ENCODE results near the gene MADD. TPM values are rescaled to one million over a fixed set of nuclear protein-coding genes. Genes with fewer than 3 reads are reported as not detected.

The MADD gene
- total RNA-seq, 1 experiment from 2014 or later: 132 TPM

DNA sequence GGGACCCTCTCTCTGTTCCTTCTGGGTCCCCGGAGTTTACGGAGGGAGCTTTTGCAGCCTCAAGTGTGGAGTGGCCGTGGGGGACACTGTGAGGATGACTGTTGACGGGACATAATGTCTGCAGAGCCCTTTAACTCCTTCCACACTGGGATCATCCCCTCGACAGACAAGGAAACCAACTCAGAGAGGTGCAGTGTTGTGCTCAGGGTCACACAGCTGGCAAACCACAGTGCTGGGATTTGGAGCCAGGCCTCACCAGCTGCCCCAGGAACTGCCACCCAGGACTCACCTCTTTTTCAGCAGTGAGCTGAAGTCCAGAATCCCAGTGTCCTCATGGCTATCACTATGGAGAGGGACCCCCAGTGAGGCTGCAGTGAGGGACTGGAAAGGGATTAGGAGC, 77.2 kb downstream of the MADD start:
- POLR2A ChIA-PET (ENCODE audit: low non-redundant PET): no interaction called here
- intact Hi-C loops (cut with micrococcal nuclease; ENCODE audit: unreplicated experiment): no loop called here
- H3K4me3 ChIP-seq (ENCODE audit: low read depth, low read length, poor library complexity, severe bottlenecking): no peak overlapping the region
- H3K27me3 ChIP-seq (replicated peaks; ENCODE audit: insufficient read depth, low read depth, low read length, poor library complexity): no peaks in the 10 kb centered on the region
- H3K4me1 ChIP-seq (ENCODE audit: insufficient read depth, low read length, poor library complexity, severe bottlenecking): no peaks in the 10 kb centered on the region
- H3K9me3 ChIP-seq (ENCODE audit: low read depth, low read length, poor library complexity, severe bottlenecking): no peaks in the 10 kb centered on the region
- H3K36me3 ChIP-seq (ENCODE audit: insufficient read depth, low read length, poor library complexity, severe bottlenecking): no peaks in the 10 kb centered on the region
- DNase-seq (ENCODE audit: low spot score): no peak
- BruUV-seq (replicated peaks): no TSS peak
- no peak overlapping the region for H3K27ac ChIP-seq (ENCODE audit: low read depth, low read length, poor library complexity, severe bottlenecking)
- CTCF ChIA-PET: no interaction called here
- TF ChIP-seq EZH2 (IDR thresholded peaks at IDR 0.05; ENCODE audit: borderline replicate concordance, low read depth, low read length, poor library complexity, severe bottlenecking): no peak
- TF ChIP-seq, protein P1, sequence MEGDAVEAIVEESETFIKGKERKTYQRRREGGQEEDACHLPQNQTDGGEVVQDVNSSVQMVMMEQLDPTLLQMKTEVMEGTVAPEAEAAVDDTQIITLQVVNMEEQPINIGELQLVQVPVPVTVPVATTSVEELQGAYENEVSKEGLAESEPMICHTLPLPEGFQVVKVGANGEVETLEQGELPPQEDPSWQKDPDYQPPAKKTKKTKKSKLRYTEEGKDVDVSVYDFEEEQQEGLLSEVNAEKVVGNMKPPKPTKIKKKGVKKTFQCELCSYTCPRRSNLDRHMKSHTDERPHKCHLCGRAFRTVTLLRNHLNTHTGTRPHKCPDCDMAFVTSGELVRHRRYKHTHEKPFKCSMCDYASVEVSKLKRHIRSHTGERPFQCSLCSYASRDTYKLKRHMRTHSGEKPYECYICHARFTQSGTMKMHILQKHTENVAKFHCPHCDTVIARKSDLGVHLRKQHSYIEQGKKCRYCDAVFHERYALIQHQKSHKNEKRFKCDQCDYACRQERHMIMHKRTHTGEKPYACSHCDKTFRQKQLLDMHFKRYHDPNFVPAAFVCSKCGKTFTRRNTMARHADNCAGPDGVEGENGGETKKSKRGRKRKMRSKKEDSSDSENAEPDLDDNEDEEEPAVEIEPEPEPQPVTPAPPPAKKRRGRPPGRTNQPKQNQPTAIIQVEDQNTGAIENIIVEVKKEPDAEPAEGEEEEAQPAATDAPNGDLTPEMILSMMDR (conservative IDR thresholded peaks at IDR 0.05; ENCODE audit: low read depth, low read length): no peak

DNA sequence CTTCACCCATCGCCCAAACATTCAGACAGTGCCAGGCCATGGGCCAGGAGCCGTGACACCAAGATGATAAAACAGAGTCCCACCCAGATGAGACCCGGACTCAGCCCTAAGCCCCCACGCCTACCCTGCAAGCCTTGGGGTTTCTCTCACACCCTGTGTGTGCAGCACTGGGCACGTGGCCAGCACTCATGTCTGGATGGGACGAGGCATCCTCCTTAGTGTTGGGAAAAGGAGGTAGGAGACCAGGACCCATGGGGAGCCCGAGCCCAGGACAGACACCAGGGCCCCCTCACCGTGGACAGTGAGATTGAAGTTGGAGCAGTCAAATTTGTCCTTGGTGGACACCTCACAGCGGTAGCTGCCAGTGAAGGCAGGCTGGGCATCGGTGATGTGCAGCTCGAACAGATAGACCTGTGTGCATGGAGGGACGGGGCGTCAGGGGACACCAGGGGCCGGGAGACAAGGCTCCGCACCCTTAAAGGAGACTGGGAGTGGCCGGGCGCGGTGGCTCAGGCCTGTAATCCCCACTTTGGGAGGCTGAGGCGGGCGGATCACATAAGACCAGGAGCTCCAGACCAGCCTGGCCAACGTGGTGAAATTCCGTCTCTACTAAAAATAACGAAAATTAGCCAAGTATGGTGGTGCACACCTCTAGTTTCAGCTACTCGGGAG, 78.3 kb downstream of the MADD start:
- TF ChIP-seq EZH2 (IDR thresholded peaks at IDR 0.05; ENCODE audit: borderline replicate concordance, low read depth, low read length, poor library complexity, severe bottlenecking): no peak
- TF ChIP-seq, protein P1 (conservative IDR thresholded peaks at IDR 0.05; ENCODE audit: low read depth, low read length): no peak
- no peak for DNase-seq (ENCODE audit: low spot score)
- Histone ChIP-seq H3K9me3 (ENCODE audit: low read depth, low read length, poor library complexity, severe bottlenecking) (no peaks in the 10 kb centered on the region), H3K27ac (ENCODE audit: low read depth, low read length, poor library complexity, severe bottlenecking) (no peak overlapping the region), H3K27me3 (replicated peaks; ENCODE audit: insufficient read depth, low read depth, low read length, poor library complexity) (no peaks in the 10 kb centered on the region), H3K4me3 (ENCODE audit: low read depth, low read length, poor library complexity, severe bottlenecking) (no peak overlapping the region), H3K36me3 (ENCODE audit: insufficient read depth, low read length, poor library complexity, severe bottlenecking) (no peaks in the 10 kb centered on the region), H3K4me1 (ENCODE audit: insufficient read depth, low read length, poor library complexity, severe bottlenecking) (no peaks in the 10 kb centered on the region)
- CTCF ChIA-PET: no interaction called here
- POLR2A ChIA-PET (ENCODE audit: low non-redundant PET): no interaction called here
- BruUV-seq (replicated peaks): no TSS peak
- intact Hi-C loops (cut with micrococcal nuclease; ENCODE audit: unreplicated experiment): no loop called here

DNA sequence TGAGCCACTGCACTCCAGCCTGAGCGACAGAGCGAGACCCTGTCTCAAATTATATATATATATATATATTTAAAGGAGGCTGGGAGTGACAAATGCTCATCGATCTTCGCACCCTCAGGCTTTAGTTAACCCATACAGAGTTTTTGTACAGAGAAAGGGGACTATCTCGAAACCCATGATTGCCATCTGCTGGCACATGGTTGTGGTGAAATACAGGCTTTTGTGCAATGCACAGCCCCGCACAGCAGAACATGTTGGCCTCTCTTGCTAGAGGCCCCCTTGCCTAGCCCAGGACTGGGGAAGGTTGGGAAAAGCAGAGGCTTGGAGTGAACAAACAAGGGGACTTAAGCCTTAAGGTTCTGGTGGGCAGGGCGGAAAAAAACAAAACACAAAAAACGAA, 78.9 kb downstream of the MADD start:
- Histone ChIP-seq H3K27ac (ENCODE audit: low read depth, low read length, poor library complexity, severe bottlenecking) (no peak overlapping the region), H3K4me3 (ENCODE audit: low read depth, low read length, poor library complexity, severe bottlenecking) (no peak overlapping the region), H3K36me3 (ENCODE audit: insufficient read depth, low read length, poor library complexity, severe bottlenecking) (no peaks in the 10 kb centered on the region), H3K9me3 (ENCODE audit: low read depth, low read length, poor library complexity, severe bottlenecking) (no peaks in the 10 kb centered on the region), H3K27me3 (replicated peaks; ENCODE audit: insufficient read depth, low read depth, low read length, poor library complexity) (no peaks in the 10 kb centered on the region), H3K4me1 (ENCODE audit: insufficient read depth, low read length, poor library complexity, severe bottlenecking) (no peaks in the 10 kb centered on the region)
- no TSS peak for BruUV-seq (replicated peaks)
- ChIA-PET CTCF (interaction anchor here (0.7 kb wide), 1 partner anchor 134 kb away, joined by 3 read pairs; the partner anchor contains the start of gene DDB2), POLR2A (ENCODE audit: low non-redundant PET) (interaction anchor here (0.6 kb wide), 1 partner anchor 227 kb away, joined by 10 read pairs; no protein-coding TSS in a partner anchor)
- peak; percentile 89 for DNase-seq (ENCODE audit: low spot score)
- intact Hi-C loops (cut with micrococcal nuclease; ENCODE audit: unreplicated experiment): loop anchor here (1.0 kb wide), 1 partner anchor 172 kb away; no protein-coding TSS in a partner anchor
- no peak for TF ChIP-seq EZH2 (IDR thresholded peaks at IDR 0.05; ENCODE audit: borderline replicate concordance, low read depth, low read length, poor library complexity, severe bottlenecking)
- TF ChIP-seq, protein P1 (conservative IDR thresholded peaks at IDR 0.05; ENCODE audit: low read depth, low read length): peak; percentile 70

Measured in A673 (cell line).